ENCODE measurements around the gene RAB11B. TPM values are rescaled to one million over a fixed set of nuclear protein-coding genes. Genes with fewer than 3 reads are reported as not detected.

The RAB11B gene
- total and polyA plus RNA-seq, 2 of the 13 experiments (the other 11 are each of a cell fraction or from before 2014, with no cell fraction given): 6.0 to 28.4 TPM

DNA sequence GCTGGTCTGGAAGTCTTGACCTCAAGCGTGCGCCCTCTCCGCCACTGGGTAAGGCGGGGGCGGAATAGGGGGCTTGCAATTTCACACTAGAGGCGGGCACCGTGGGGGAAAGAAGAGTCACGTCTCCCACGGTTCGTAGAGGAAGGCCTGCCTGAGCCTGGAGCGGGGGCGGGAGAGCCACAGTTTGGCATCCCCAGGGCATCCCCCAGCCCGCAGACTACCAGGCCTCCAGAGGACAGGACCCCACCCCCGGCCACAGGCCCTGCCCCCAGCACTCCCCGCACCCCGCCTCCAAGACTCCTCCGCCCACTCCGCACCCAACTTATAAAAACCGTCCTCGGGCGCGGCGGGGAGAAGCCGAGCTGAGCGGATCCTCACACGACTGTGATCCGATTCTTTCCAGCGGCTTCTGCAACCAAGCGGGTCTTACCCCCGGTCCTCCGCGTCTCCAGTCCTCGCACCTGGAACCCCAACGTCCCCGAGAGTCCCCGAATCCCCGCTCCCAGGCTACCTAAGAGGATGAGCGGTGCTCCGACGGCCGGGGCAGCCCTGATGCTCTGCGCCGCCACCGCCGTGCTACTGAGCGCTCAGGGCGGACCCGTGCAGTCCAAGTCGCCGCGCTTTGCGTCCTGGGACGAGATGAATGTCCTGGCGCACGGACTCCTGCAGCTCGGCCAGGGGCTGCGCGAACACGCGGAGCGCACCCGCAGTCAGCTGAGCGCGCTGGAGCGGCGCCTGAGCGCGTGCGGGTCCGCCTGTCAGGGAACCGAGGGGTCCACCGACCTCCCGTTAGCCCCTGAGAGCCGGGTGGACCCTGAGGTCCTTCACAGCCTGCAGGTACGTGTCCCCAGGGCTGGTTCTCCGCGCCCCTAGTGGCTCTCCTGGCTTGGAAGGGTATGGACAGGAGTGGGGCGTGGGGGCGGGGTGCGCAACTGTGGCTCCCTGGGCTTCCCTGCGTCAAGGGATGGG lies 26.1 kb upstream of the RAB11B start, which contains the start of gene ANGPTL4 (continued):
- peak; percentile 34; the same call in 1 of the 2 replicates for TF ChIP-seq ZNF574 (CRISPR knock-in tag; IDR thresholded peaks at IDR 0.05)
- TF ChIP-seq KMT2B (CRISPR knock-in tag; IDR thresholded peaks at IDR 0.05): 0 out of 2 replicates have a peak, but pooled peaks have one; percentile 33
- TF ChIP-seq, protein P1, sequence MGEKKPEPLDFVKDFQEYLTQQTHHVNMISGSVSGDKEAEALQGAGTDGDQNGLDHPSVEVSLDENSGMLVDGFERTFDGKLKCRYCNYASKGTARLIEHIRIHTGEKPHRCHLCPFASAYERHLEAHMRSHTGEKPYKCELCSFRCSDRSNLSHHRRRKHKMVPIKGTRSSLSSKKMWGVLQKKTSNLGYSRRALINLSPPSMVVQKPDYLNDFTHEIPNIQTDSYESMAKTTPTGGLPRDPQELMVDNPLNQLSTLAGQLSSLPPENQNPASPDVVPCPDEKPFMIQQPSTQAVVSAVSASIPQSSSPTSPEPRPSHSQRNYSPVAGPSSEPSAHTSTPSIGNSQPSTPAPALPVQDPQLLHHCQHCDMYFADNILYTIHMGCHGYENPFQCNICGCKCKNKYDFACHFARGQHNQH (CRISPR knock-in tag; IDR thresholded peaks at IDR 0.05): peak; percentile 64; the same call in 1 of the 2 replicates
- peak; percentile 96 for TF ChIP-seq ZNF512B (CRISPR knock-in tag; IDR thresholded peaks at IDR 0.05; ENCODE audit: borderline replicate concordance)
- TF ChIP-seq ARHGAP35 (CRISPR knock-in tag; IDR thresholded peaks at IDR 0.05; ENCODE audit: borderline replicate concordance): 0 out of 2 replicates have a peak, but pooled peaks have one; percentile 58
- no peak for TF ChIP-seq U2AF1 (optimal IDR thresholded peaks at IDR 0.05; ENCODE audit: low read depth, low read length)
- TF ChIP-seq ZBTB38 (CRISPR knock-in tag; IDR thresholded peaks at IDR 0.05): peak; percentile 30; the same call in 1 of the 2 replicates
- TF ChIP-seq ZSCAN22 (CRISPR knock-in tag; IDR thresholded peaks at IDR 0.05): no peak; the same call in 1 of the 2 replicates
- TF ChIP-seq ZBTB7A (CRISPR knock-in tag; IDR thresholded peaks at IDR 0.05): peak; percentile 83; the same call in 1 of the 2 replicates
- no peak for TF ChIP-seq SP2 (CRISPR knock-in tag; IDR thresholded peaks at IDR 0.05)
- TF ChIP-seq IRF2 (CRISPR knock-in tag; IDR thresholded peaks at IDR 0.05): no peak; the same call in 1 of the 2 replicates
- TF ChIP-seq, protein P2, sequence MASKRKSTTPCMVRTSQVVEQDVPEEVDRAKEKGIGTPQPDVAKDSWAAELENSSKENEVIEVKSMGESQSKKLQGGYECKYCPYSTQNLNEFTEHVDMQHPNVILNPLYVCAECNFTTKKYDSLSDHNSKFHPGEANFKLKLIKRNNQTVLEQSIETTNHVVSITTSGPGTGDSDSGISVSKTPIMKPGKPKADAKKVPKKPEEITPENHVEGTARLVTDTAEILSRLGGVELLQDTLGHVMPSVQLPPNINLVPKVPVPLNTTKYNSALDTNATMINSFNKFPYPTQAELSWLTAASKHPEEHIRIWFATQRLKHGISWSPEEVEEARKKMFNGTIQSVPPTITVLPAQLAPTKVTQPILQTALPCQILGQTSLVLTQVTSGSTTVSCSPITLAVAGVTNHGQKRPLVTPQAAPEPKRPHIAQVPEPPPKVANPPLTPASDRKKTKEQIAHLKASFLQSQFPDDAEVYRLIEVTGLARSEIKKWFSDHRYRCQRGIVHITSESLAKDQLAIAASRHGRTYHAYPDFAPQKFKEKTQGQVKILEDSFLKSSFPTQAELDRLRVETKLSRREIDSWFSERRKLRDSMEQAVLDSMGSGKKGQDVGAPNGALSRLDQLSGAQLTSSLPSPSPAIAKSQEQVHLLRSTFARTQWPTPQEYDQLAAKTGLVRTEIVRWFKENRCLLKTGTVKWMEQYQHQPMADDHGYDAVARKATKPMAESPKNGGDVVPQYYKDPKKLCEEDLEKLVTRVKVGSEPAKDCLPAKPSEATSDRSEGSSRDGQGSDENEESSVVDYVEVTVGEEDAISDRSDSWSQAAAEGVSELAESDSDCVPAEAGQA (IDR thresholded peaks at IDR 0.05; ENCODE audit: low read depth): 0 out of 2 replicates have a peak, but pooled peaks have one; percentile 27
- TF ChIP-seq, protein P2 (CRISPR knock-in tag; IDR thresholded peaks at IDR 0.05; ENCODE audit: borderline replicate concordance): no peak
- TF ChIP-seq ATF7-NPFF (CRISPR knock-in tag; IDR thresholded peaks at IDR 0.05; ENCODE audit: low read depth): 0 out of 2 replicates have a peak, but pooled peaks have one; percentile 21
